Hepatocyte (in vitro differentiated cells): ENCODE results near the gene FOXN4. TPM values are rescaled to one million over a fixed set of nuclear protein-coding genes. Genes with fewer than 3 reads are reported as not detected.

ENCODE experiments used
- DNase-seq: peaks from one replicate; pipeline ENCODE4 v3.0.0-alpha.2; 2016; ENCODE audit warnings: low spot score
- H2AFZ ChIP-seq: fragments of 200-600 bp; sonication (generic); 2 replicates; pipeline ENCODE4 v1.6.0; 2016; ENCODE audit warnings: antibody characterized with exemption, mild to moderate bottlenecking
- H3K27ac ChIP-seq: fragments of 200-600 bp; sonication (generic); 2 replicates; pipeline ENCODE4 v1.5.1; 2016; ENCODE audit warnings: mild to moderate bottlenecking
- H3K27me3 ChIP-seq: fragments of 200-600 bp; sonication (generic); 2 replicates; pipeline ENCODE4 v1.6.1; 2016
- H3K36me3 ChIP-seq: fragments of 200-600 bp; sonication (generic); replicated peaks from 2 replicates; pipeline ENCODE4 v1.5.1; 2016; ENCODE audit warnings: low read depth; ENCODE audit not compliant: insufficient read depth
- H3K4me1 ChIP-seq: fragments of 200-600 bp; sonication (generic); 2 replicates; pipeline ENCODE4 v1.5.1; 2016; ENCODE audit warnings: mild to moderate bottlenecking, moderate library complexity; ENCODE audit not compliant: insufficient read depth
- H3K4me2 ChIP-seq: fragments of 200-600 bp; sonication (generic); 2 replicates; pipeline ENCODE4 v1.6.0; 2016
- H3K4me3 ChIP-seq: fragments of 200-600 bp; sonication (generic); 2 replicates; pipeline ENCODE4 v1.5.1; 2016; ENCODE audit warnings: mild to moderate bottlenecking
- H3K79me2 ChIP-seq: fragments of 200-600 bp; sonication (generic); 2 replicates; pipeline ENCODE4 v1.6.0; 2017; ENCODE audit warnings: mild to moderate bottlenecking
- H3K9me2 ChIP-seq: fragments of 200-600 bp; sonication (generic); replicated peaks from 2 replicates; pipeline ENCODE4 v1.6.0; 2017; ENCODE audit warnings: mild to moderate bottlenecking; ENCODE audit not compliant: insufficient read depth
- H3K9me3 ChIP-seq: fragments of 200-600 bp; sonication (generic); 2 replicates; pipeline ENCODE4 v1.5.1; 2016; ENCODE audit warnings: low read depth, mild to moderate bottlenecking
- H4K20me1 ChIP-seq: fragments of 200-600 bp; sonication (generic); 2 replicates; pipeline ENCODE4 v1.6.0; 2016; ENCODE audit warnings: mild to moderate bottlenecking; ENCODE audit not compliant: insufficient read depth, poor library complexity, severe bottlenecking
- CTCF ChIP-seq: fragments of 200-600 bp; sonication (generic); IDR thresholded peaks from 2 replicates; pipeline ENCODE4 v1.5.1; 2016; ENCODE audit warnings: antibody characterized with exemption, mild to moderate bottlenecking; ENCODE audit not compliant: poor library complexity
- EZH2 ChIP-seq: fragments of 200-600 bp; sonication (generic); IDR thresholded peaks from 2 replicates; pipeline ENCODE4 v1.6.1; 2016; ENCODE audit warnings: antibody characterized with exemption, mild to moderate bottlenecking, borderline replicate concordance
- EZH2phosphoT487 ChIP-seq: fragments of 200-600 bp; sonication (generic); IDR thresholded peaks from one replicate; pipeline ENCODE4 v1.6.1; 2018; ENCODE audit warnings: antibody characterized with exemption, mild to moderate bottlenecking, low read depth, moderate library complexity; ENCODE audit not compliant: unreplicated experiment, severe bottlenecking
- WGBS: methylation state at CpG from one replicate; pipeline ENCODE4 v1.1.6; 2016; ENCODE audit warnings: low lambda C conversion rate; ENCODE audit errors: missing lambda C conversion rate; 5-methylcytosine and 5-hydroxymethylcytosine counted together
- polyA plus RNA-seq: library from polyadenylated mRNA; unstranded; fragments of >200 nt; fragmentation: Nextera tagmentation; extraction: Ambion mirVana; gene quantifications from 2 replicates; pipeline ENCODE4 v1.2.1, GENCODE V29; 2016
- total RNA-seq: library from RNA; depleted of rRNA; stranded (reverse); fragments of >200 nt; gene quantifications from 2 replicates; pipeline ENCODE4 v1.2.3, GENCODE V29; 2014

The FOXN4 gene
- total and polyA plus RNA-seq, 2 experiments from 2014 or later: not detected

- Histone ChIP-seq H2AFZ (no peak overlapping the region), H3K36me3 (no peaks in the 10 kb centered on the region), H3K4me1 (peaks cover 5% of the 10 kb centered on the region), H3K4me3 (no peak overlapping the region), H4K20me1 (no peaks in the 10 kb centered on the region), H3K27ac (no peak overlapping the region), H3K4me2 (no peak overlapping the region), H3K27me3 (no peaks in the 10 kb centered on the region), H3K79me2 (no peaks in the 10 kb centered on the region), H3K9me3 (no peaks in the 10 kb centered on the region), H3K9me2 (no peaks in the 10 kb centered on the region)
- no peak for DNase-seq
- no peak for TF ChIP-seq EZH2phosphoT487
- no peak for TF ChIP-seq CTCF
- no peak for TF ChIP-seq EZH2
- WGBS: 93% methylated on average over 5 of the region's 5 CpGs
These were observed 65.0 kb downstream of the FOXN4 start for GRCh38 chr12:109244073-109244472.

GRCh38 chr12:109241936-109242335 lies 67.1 kb downstream of the FOXN4 start:
- Histone ChIP-seq H3K79me2 (no peaks in the 10 kb centered on the region), H3K9me3 (no peaks in the 10 kb centered on the region), H3K4me2 (no peak overlapping the region), H3K9me2 (no peaks in the 10 kb centered on the region), H2AFZ (no peak overlapping the region), H3K27ac (no peak overlapping the region), H4K20me1 (no peaks in the 10 kb centered on the region), H3K27me3 (no peaks in the 10 kb centered on the region), H3K4me1 (no peaks in the 10 kb centered on the region), H3K36me3 (no peaks in the 10 kb centered on the region), H3K4me3 (no peak overlapping the region)
- DNase-seq: no peak
- TF ChIP-seq CTCF (no peak), EZH2phosphoT487 (no peak), EZH2 (no peak)
- WGBS: 95% methylated on average over 5 of the region's 5 CpGs

GRCh38 chr12:109240365-109240764 lies 68.7 kb downstream of the FOXN4 start:
- Histone ChIP-seq H3K27ac (no peak overlapping the region), H3K9me3 (no peaks in the 10 kb centered on the region), H3K4me2 (no peak overlapping the region), H3K27me3 (no peaks in the 10 kb centered on the region), H3K4me1 (no peaks in the 10 kb centered on the region), H3K36me3 (no peaks in the 10 kb centered on the region), H3K79me2 (no peaks in the 10 kb centered on the region), H4K20me1 (no peaks in the 10 kb centered on the region), H2AFZ (no peak overlapping the region), H3K9me2 (no peaks in the 10 kb centered on the region), H3K4me3 (no peak overlapping the region)
- 97% methylated on average over 2 of the region's 2 CpGs for WGBS
- DNase-seq: no peak
- TF ChIP-seq EZH2: no peak
- TF ChIP-seq CTCF: no peak
- TF ChIP-seq EZH2phosphoT487: no peak

GRCh38 chr12:109239691-109240090 lies 69.4 kb downstream of the FOXN4 start:
- whole genome bisulfite sequencing: 96% methylated on average over 11 of the region's 11 CpGs
- Histone ChIP-seq H3K9me3 (no peaks in the 10 kb centered on the region), H3K4me1 (no peaks in the 10 kb centered on the region), H3K4me2 (no peak overlapping the region), H3K27ac (no peak overlapping the region), H2AFZ (no peak overlapping the region), H3K27me3 (no peaks in the 10 kb centered on the region), H3K4me3 (no peak overlapping the region), H4K20me1 (no peaks in the 10 kb centered on the region), H3K36me3 (no peaks in the 10 kb centered on the region), H3K79me2 (no peaks in the 10 kb centered on the region), H3K9me2 (no peaks in the 10 kb centered on the region)
- TF ChIP-seq CTCF (no peak), EZH2phosphoT487 (no peak), EZH2 (no peak)
- DNase-seq: no peak
